ENCODE measurements around the gene RXRA.

DNA sequence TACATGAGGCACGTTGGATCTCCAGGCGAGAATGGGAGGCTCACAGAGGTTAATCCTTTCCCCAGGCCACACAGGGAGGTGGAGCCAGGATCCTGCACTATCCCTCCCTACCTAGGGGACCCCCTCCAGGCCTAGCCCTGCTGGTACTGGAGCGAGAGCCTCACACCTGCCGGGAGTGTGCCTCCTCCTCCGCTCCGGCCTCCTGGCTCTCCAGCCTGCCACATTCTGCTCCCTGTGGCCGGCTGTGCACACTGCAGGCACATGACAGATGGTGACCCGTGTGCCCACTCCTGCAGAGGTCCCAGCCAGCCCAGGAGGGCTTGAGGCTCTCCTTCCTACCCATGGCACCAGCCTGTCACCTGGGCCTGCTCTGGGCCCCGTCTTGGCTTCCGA lies 93.4 kb downstream of the RXRA start:
- TF ChIP-seq, protein P1, sequence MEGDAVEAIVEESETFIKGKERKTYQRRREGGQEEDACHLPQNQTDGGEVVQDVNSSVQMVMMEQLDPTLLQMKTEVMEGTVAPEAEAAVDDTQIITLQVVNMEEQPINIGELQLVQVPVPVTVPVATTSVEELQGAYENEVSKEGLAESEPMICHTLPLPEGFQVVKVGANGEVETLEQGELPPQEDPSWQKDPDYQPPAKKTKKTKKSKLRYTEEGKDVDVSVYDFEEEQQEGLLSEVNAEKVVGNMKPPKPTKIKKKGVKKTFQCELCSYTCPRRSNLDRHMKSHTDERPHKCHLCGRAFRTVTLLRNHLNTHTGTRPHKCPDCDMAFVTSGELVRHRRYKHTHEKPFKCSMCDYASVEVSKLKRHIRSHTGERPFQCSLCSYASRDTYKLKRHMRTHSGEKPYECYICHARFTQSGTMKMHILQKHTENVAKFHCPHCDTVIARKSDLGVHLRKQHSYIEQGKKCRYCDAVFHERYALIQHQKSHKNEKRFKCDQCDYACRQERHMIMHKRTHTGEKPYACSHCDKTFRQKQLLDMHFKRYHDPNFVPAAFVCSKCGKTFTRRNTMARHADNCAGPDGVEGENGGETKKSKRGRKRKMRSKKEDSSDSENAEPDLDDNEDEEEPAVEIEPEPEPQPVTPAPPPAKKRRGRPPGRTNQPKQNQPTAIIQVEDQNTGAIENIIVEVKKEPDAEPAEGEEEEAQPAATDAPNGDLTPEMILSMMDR (IDR thresholded peaks at IDR 0.05; ENCODE audit: poor library complexity, severe bottlenecking): no peak
- no peak for TF ChIP-seq EP300 (conservative IDR thresholded peaks at IDR 0.05; ENCODE audit: poor library complexity, severe bottlenecking)
- TF ChIP-seq POLR2AphosphoS5 (IDR thresholded peaks at IDR 0.05): no peak
- TF ChIP-seq RAD21 (conservative IDR thresholded peaks at IDR 0.05): no peak
